Adrenal gland (tissue), 5 donors: Measurements from ENCODE around the gene DCN.

Experiments used
- CTCF ChIP-seq, 6 experiments: fragments of 450-650 bp in 4 of 6; fragments of 200-600 bp in 2 of 6; sonication (generic) in 1 of 6; IDR thresholded peaks; 1 replicate in 5 of 6; 2 replicates in 1 of 6; pipeline versions ENCODE4 v1.5.1 to v1.8.0; 2016 to 2021; ENCODE audit warnings: antibody characterized with exemption in 6 of 6, mild to moderate bottlenecking in 2 of 6, moderate library complexity in 1 of 6
- POLR2A ChIP-seq, 2 donors: fragments of 450-650 bp; IDR thresholded peaks; one replicate each; pipeline ENCODE4 v1.6.1; 2017; ENCODE audit warnings: antibody characterized with exemption in 2 of 2, mild to moderate bottlenecking in 2 of 2, moderate library complexity in 1 of 2
- donor health status: DM: no; HTN: no; CAD: no.

- TF ChIP-seq CTCF (IDR thresholded peaks at IDR 0.05) (no peak), POLR2A (IDR thresholded peaks at IDR 0.05) (no peak)
Observed at GRCh38 chr12:91161009-91161408, 21.6 kb downstream of the DCN start.
